T-cell (primary cell): ENCODE data around the gene KIF5C. TPM values are rescaled to one million over a fixed set of nuclear protein-coding genes. Genes with fewer than 3 reads are reported as not detected.

Source experiments
- ATAC-seq, 4 experiments: fragments of 200-7000 bp in 3 of 4; fragments of 150-1000 bp in 1 of 4; cut with Tn5 transposase; replicated peaks in 1 of 4; 1 replicate in 3 of 4; 2 replicates in 1 of 4; pipeline ENCODE4 v1.10.0; 2021; ENCODE audit warnings: moderate library complexity in 3 of 4, mild to moderate bottlenecking in 2 of 4, moderate number of reproducible peaks in 1 of 4
- CTCF ChIA-PET, 2 donors: fragments of 300-600 bp; sonication (Branson Sonifier 250); formaldehyde crosslinking; loops; one replicate each; lab custom pipeline; 2022; ENCODE audit warnings: antibody characterized with exemption in 2 of 2; lab: Charles Lee
- POLR2A ChIA-PET, 2 donors: fragments of 300-600 bp; sonication (Branson Sonifier 250); formaldehyde crosslinking; loops; one replicate each; lab custom pipeline; 2022; ENCODE audit warnings: antibody characterized with exemption in 2 of 2; lab: Charles Lee
- DNase-seq, 35 experiments: peaks; one replicate each; pipeline versions ENCODE4 v3.0.0 to v3.0.0-alpha.2; 2013 to 2023
- H3K27ac ChIP-seq: one replicate; pipeline ENCODE4 v1.5.1; 2013; ENCODE audit warnings: low read length
- H3K27me3 ChIP-seq, 2 experiments: replicated peaks in 1 of 2; 1 replicate in 1 of 2; 2 replicates in 1 of 2; pipeline versions ENCODE4 v1.6.1 to v1.7.0; 2013; ENCODE audit warnings: low read length in 1 of 2, mixed read lengths in 1 of 2; ENCODE audit not compliant: control insufficient read depth in 2 of 2, insufficient read depth in 2 of 2; ENCODE audit errors: extremely low read depth in 1 of 2
- H3K36me3 ChIP-seq, 2 donors: 1 replicate in 1 of 2; 2 replicates in 1 of 2; pipeline versions ENCODE4 v1.6.1 to v1.7.0; 2013; ENCODE audit warnings: low read length in 1 of 2; ENCODE audit not compliant: control insufficient read depth in 2 of 2, insufficient read depth in 1 of 2; ENCODE audit errors: extremely low read depth in 1 of 2
- H3K4me1 ChIP-seq, 2 experiments: 1 replicate in 1 of 2; 2 replicates in 1 of 2; pipeline versions ENCODE4 v1.6.1 to v1.7.0; 2013; ENCODE audit warnings: low read length in 2 of 2, mixed read lengths in 1 of 2; ENCODE audit not compliant: insufficient read depth in 2 of 2, control insufficient read depth in 1 of 2; ENCODE audit errors: extremely low read depth in 1 of 2
- H3K4me3 ChIP-seq, 2 donors: 1 replicate in 1 of 2; 2 replicates in 1 of 2; pipeline versions ENCODE4 v1.5.1 to v1.7.0; 2013; ENCODE audit warnings: mild to moderate bottlenecking in 2 of 2, low read length in 1 of 2, moderate library complexity in 1 of 2; ENCODE audit not compliant: control insufficient read depth in 1 of 2; ENCODE audit errors: extremely low read depth in 1 of 2
- H3K9me3 ChIP-seq: 2 replicates; pipeline ENCODE4 v1.7.0; 2013
- H3K27ac Mint-ChIP-seq, 2 donors: one replicate each; pipeline ENCODE4 v1.8.0; 2020 to 2021; ENCODE audit warnings: mild to moderate bottlenecking in 2 of 2, mixed read lengths in 2 of 2
- H3K27me3 Mint-ChIP-seq, 2 donors: one replicate each; pipeline ENCODE4 v1.8.0; 2021 to 2022; ENCODE audit warnings: mixed read lengths in 2 of 2
- H3K36me3 Mint-ChIP-seq: one replicate; pipeline ENCODE4 v1.8.0; 2021; ENCODE audit warnings: mixed read lengths
- H3K4me1 Mint-ChIP-seq, 3 donors: one replicate each; pipeline ENCODE4 v1.8.0; 2020 to 2022; ENCODE audit warnings: mixed read lengths in 3 of 3, mild to moderate bottlenecking in 1 of 3
- H3K4me3 Mint-ChIP-seq, 3 donors: one replicate each; pipeline ENCODE4 v1.8.0; 2020 to 2022; ENCODE audit warnings: mild to moderate bottlenecking in 3 of 3, mixed read lengths in 3 of 3, moderate library complexity in 3 of 3
- H3K9me3 Mint-ChIP-seq, 3 donors: one replicate each; pipeline ENCODE4 v1.8.0; 2020 to 2022; ENCODE audit warnings: mixed read lengths in 3 of 3
- WGBS: methylation state at CpG from one replicate; pipeline ENCODE4 v1.1.5; 2013; ENCODE audit warnings: missing lambda C conversion rate; ENCODE audit not compliant: insufficient coverage; 5-methylcytosine and 5-hydroxymethylcytosine counted together
- total RNA-seq, 35 experiments: library from RNA in 6 of 35; stranded (reverse) in 6 of 35; fragments of 120-200 nt in 1 of 35; gene quantifications; one replicate each; pipeline versions ENCODE4 v1.2.1 to v1.2.4 and lab custom pipeline; 2013 to 2026

The KIF5C gene
- total RNA-seq, 5 donors from 2014 or later (not counting 1 experiment from before 2014, with no cell fraction given), result 9.4 to 17.0 (median 14.7) TPM

DNA sequence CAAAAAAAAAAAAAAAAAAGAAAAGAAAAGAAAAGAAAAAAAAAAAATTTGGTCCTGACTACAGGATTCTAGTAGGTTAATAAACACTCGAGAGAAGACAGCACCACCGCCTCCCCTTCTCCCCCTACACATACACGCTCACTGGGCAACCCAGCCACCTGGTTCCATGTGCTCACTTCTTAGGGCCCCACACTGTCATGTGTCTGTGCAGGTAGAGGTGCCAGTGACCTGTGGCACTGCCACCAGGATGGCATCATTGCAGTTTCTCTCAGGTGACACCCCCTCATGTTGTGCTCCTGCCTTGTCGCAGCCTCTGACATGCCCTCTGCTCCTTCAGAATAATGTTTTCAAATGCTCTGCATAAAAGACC is 123.8 kb downstream of the KIF5C start:
- CTCF ChIA-PET, result no interaction called here
- H3K4me1 Mint-ChIP-seq, result no peaks in the 10 kb centered on the region

DNA sequence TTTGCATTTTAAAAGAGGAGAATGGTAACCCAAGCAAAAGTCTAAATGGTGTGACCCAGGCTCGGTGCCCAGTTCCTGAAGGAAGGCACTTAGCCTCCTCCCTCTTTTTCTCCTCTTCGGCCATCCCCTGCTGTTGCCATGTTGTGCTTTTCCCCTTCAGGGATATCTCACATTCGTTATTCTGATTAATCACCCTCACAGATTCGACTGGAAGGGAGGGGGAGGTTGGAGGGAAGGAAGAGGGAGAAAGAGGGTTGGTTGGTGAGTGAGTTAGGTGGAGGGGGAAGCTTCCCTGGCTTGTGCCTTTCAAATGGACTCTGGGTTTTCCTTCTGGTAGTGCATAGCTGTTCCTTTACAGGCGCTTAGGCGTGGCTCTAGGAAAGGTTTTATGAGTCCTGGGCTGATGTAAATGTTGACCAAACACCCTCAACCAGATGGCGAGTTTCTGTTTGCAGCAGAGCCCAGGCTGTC is 124.5 kb downstream of the KIF5C start:
- Histone ChIP-seq H3K27me3 (no peaks in the 10 kb centered on the region), H3K4me3 (no peak overlapping the region), H3K27ac (no peak overlapping the region), H3K36me3 (no peaks in the 10 kb centered on the region), H3K4me1 (no peaks in the 10 kb centered on the region), H3K9me3 (no peaks in the 10 kb centered on the region)
- POLR2A ChIA-PET, result no interaction called here
- DNase-seq, result no peak
- H3K4me3 Mint-ChIP-seq, result no peak overlapping the region
- H3K27me3 Mint-ChIP-seq, result no peaks in the 10 kb centered on the region
- no peaks in the 10 kb centered on the region for H3K9me3 Mint-ChIP-seq
- no peaks in the 10 kb centered on the region for H3K4me1 Mint-ChIP-seq
- no peak overlapping the region for H3K27ac Mint-ChIP-seq
- WGBS, result no CpG with 5 or more reads among the region's 7 CpGs
- H3K36me3 Mint-ChIP-seq, result peaks cover 27% of the 10 kb centered on the region
- ATAC-seq, result no peak
- CTCF ChIA-PET, result no interaction called here

More for the DNA sequence above, 123.8 kb downstream of the KIF5C start:
- 96% methylated on average over 3 of the region's 4 CpGs for WGBS
- no peak overlapping the region for H3K4me3 ChIP-seq
- H3K27me3 ChIP-seq, result no peaks in the 10 kb centered on the region
- H3K9me3 Mint-ChIP-seq, result no peaks in the 10 kb centered on the region
- H3K27me3 Mint-ChIP-seq, result no peaks in the 10 kb centered on the region
- no peaks in the 10 kb centered on the region for H3K4me1 ChIP-seq
- no peak for DNase-seq
- H3K27ac ChIP-seq, result no peak overlapping the region
- H3K36me3 Mint-ChIP-seq, result peaks cover 33% of the 10 kb centered on the region
- H3K9me3 ChIP-seq, result no peaks in the 10 kb centered on the region
- ATAC-seq, result no peak
- no peaks in the 10 kb centered on the region for H3K36me3 ChIP-seq
- POLR2A ChIA-PET, result no interaction called here
- H3K27ac Mint-ChIP-seq, result no peak overlapping the region
- H3K4me3 Mint-ChIP-seq, result no peak overlapping the region

GRCh38 chr2:149000158-149000938 is 125.3 kb downstream of the KIF5C start:
- POLR2A ChIA-PET, result no interaction called here
- H3K36me3 Mint-ChIP-seq, result peaks cover 24% of the 10 kb centered on the region

GRCh38 chr2:149001496-149001895 is 126.5 kb downstream of the KIF5C start:
- H3K4me1 ChIP-seq, result no peaks in the 10 kb centered on the region
- no peaks in the 10 kb centered on the region for H3K27me3 ChIP-seq
- H3K27me3 Mint-ChIP-seq, result no peaks in the 10 kb centered on the region
- H3K27ac Mint-ChIP-seq, result no peak overlapping the region
- H3K36me3 ChIP-seq, result no peaks in the 10 kb centered on the region
- ChIA-PET CTCF (no interaction called here), POLR2A (no interaction called here)
- no peak overlapping the region for H3K4me3 Mint-ChIP-seq
- H3K4me3 ChIP-seq, result no peak overlapping the region
- ATAC-seq (no peak), DNase-seq (no peak)
- no peak overlapping the region for H3K27ac ChIP-seq
- H3K4me1 Mint-ChIP-seq, result no peaks in the 10 kb centered on the region
- WGBS, result 98% methylated on average over 7 of the region's 7 CpGs
- H3K36me3 Mint-ChIP-seq, result peaks cover 24% of the 10 kb centered on the region
- no peaks in the 10 kb centered on the region for H3K9me3 ChIP-seq
- H3K9me3 Mint-ChIP-seq, result no peaks in the 10 kb centered on the region

More at GRCh38 chr2:149000158-149000938, 125.3 kb downstream of the KIF5C start:
- H3K4me1 Mint-ChIP-seq, result no peaks in the 10 kb centered on the region
- no CpG with 5 or more reads among the region's 6 CpGs for WGBS
- H3K36me3 ChIP-seq, result no peaks in the 10 kb centered on the region
- no peak overlapping the region for H3K4me3 ChIP-seq
- no peaks in the 10 kb centered on the region for H3K27me3 ChIP-seq
- ATAC-seq (no peak), DNase-seq (no peak)
- H3K9me3 Mint-ChIP-seq, result no peaks in the 10 kb centered on the region
- H3K9me3 ChIP-seq, result no peaks in the 10 kb centered on the region
- H3K27ac Mint-ChIP-seq, result no peak overlapping the region
- CTCF ChIA-PET, result interaction anchor here in 1 of 2 donors (0.6 kb wide), 1 partner anchor 18 kb away, joined by 3 read pairs; no protein-coding TSS in a partner anchor
- no peaks in the 10 kb centered on the region for H3K4me1 ChIP-seq
- no peak overlapping the region for H3K4me3 Mint-ChIP-seq
- no peak overlapping the region for H3K27ac ChIP-seq
- no peaks in the 10 kb centered on the region for H3K27me3 Mint-ChIP-seq

- ChIA-PET POLR2A (no interaction called here), CTCF (no interaction called here)
- Mint-ChIP-seq H3K4me3 (no peak overlapping the region), H3K4me1 (no peaks in the 10 kb centered on the region), H3K9me3 (no peaks in the 10 kb centered on the region), H3K36me3 (peaks cover 24% of the 10 kb centered on the region), H3K27ac (no peak overlapping the region), H3K27me3 (no peaks in the 10 kb centered on the region)
- DNase-seq (no peak), ATAC-seq (no peak)
- H3K27ac ChIP-seq, result no peak overlapping the region
- WGBS, result 96% methylated on average over 10 of the region's 14 CpGs
- H3K36me3 ChIP-seq, result no peaks in the 10 kb centered on the region
- H3K4me1 ChIP-seq, result no peaks in the 10 kb centered on the region
- H3K27me3 ChIP-seq, result no peaks in the 10 kb centered on the region
- H3K4me3 ChIP-seq, result no peak overlapping the region
- H3K9me3 ChIP-seq, result no peaks in the 10 kb centered on the region
Measured at GRCh38 chr2:149002378-149002890, 127.4 kb downstream of the KIF5C start.

GRCh38 chr2:149002891-149003740 is 128.1 kb downstream of the KIF5C start:
- ChIA-PET POLR2A (no interaction called here), CTCF (no interaction called here)
- H3K27me3 ChIP-seq, result no peaks in the 10 kb centered on the region
- Mint-ChIP-seq H3K36me3 (peaks cover 21% of the 10 kb centered on the region), H3K4me1 (no peaks in the 10 kb centered on the region), H3K4me3 (no peak overlapping the region), H3K27me3 (no peaks in the 10 kb centered on the region), H3K9me3 (no peaks in the 10 kb centered on the region), H3K27ac (no peak overlapping the region)
- H3K27ac ChIP-seq, result no peak overlapping the region
- ATAC-seq (no peak), DNase-seq (no peak)
- H3K4me3 ChIP-seq, result no peak overlapping the region
- H3K4me1 ChIP-seq, result no peaks in the 10 kb centered on the region
- no peaks in the 10 kb centered on the region for H3K36me3 ChIP-seq
- no peaks in the 10 kb centered on the region for H3K9me3 ChIP-seq
- 95% methylated on average over 30 of the region's 31 CpGs for WGBS
